GM10266 (cell line): ENCODE measurements around the gene JPT2.

Experiments used
- DNase-seq: peaks from one replicate; pipeline ENCODE4 v3.0.0; 2012; ENCODE audit errors: extremely low spot score
- CTCF ChIP-seq: IDR thresholded peaks from 2 replicates; pipeline ENCODE4 v1.5.1; 2012; ENCODE audit warnings: mild to moderate bottlenecking, low read depth; ENCODE audit not compliant: control insufficient read depth, insufficient read depth; ENCODE audit errors: missing control alignments

Gene JPT2

GRCh38 chr16:1635070-1635469, 43.0 kb upstream of the JPT2 start:
- TF ChIP-seq CTCF: no peak
- DNase-seq: no peak

- TF ChIP-seq CTCF: no peak
- DNase-seq: no peak
Measured at GRCh38 chr16:1637526-1637925, 40.6 kb upstream of the JPT2 start.

GRCh38 chr16:1638757-1639156, 39.3 kb upstream of the JPT2 start:
- DNase-seq: no peak
- no peak for TF ChIP-seq CTCF

- no peak for DNase-seq
- no peak for TF ChIP-seq CTCF
Measured at GRCh38 chr16:1639282-1639681, 38.8 kb upstream of the JPT2 start.

GRCh38 chr16:1639860-1640259, 38.2 kb upstream of the JPT2 start:
- no peak for DNase-seq
- TF ChIP-seq CTCF: no peak

- DNase-seq: no peak
- no peak for TF ChIP-seq CTCF
Measured at GRCh38 chr16:1640261-1640941, 37.7 kb upstream of the JPT2 start.

GRCh38 chr16:1641261-1641660, 36.8 kb upstream of the JPT2 start:
- no peak for DNase-seq
- TF ChIP-seq CTCF: no peak
